Loucy (cell line): ENCODE measurements around the gene IFNW1.
A peak's percentile ranks its signal among the peaks of the same experiment; 100 is the strongest.
"Not testable (repeated sequence)": the region's sequence is repeated elsewhere in the genome, so short reads cannot be mapped to it uniquely, and the experiment has no call there.

Experiments
- H2AFZ ChIP-seq: fragments of 200-600 bp; sonication (generic); 2 replicates; pipeline ENCODE4 v1.6.0; 2016; ENCODE audit warnings: antibody characterized with exemption, mild to moderate bottlenecking, low read length, moderate library complexity
- H3F3A ChIP-seq: fragments of 200-600 bp; 2 replicates; pipeline ENCODE4 v1.6.0; 2016; ENCODE audit warnings: antibody characterized with exemption, low read depth, mild to moderate bottlenecking
- H3K27me3 ChIP-seq: fragments of 200-600 bp; sonication (generic); 2 replicates; pipeline ENCODE4 v1.6.1; 2014; ENCODE audit warnings: low read length, mild to moderate bottlenecking; ENCODE audit not compliant: insufficient read depth, poor library complexity, severe bottlenecking
- H3K36me3 ChIP-seq: fragments of 200-600 bp; sonication (generic); 2 replicates; pipeline ENCODE4 v1.6.1; 2016; ENCODE audit warnings: low read length; ENCODE audit not compliant: insufficient read depth
- H3K4me1 ChIP-seq: fragments of 200-600 bp; sonication (generic); 2 replicates; pipeline ENCODE4 v1.5.1; 2014; ENCODE audit warnings: low read length, mild to moderate bottlenecking; ENCODE audit not compliant: insufficient read depth, poor library complexity, severe bottlenecking
- H3K4me2 ChIP-seq: fragments of 200-600 bp; sonication (generic); 2 replicates; pipeline ENCODE4 v1.6.0; 2014; ENCODE audit warnings: antibody characterized with exemption, low read length, low read depth, mild to moderate bottlenecking; ENCODE audit not compliant: poor library complexity, severe bottlenecking
- H3K4me3 ChIP-seq: fragments of 200-600 bp; sonication (generic); 2 replicates; pipeline ENCODE4 v1.5.1; 2014; ENCODE audit warnings: low read length, mild to moderate bottlenecking, mixed read lengths; ENCODE audit not compliant: poor library complexity, severe bottlenecking
- H3K79me2 ChIP-seq: fragments of 200-600 bp; sonication (generic); 2 replicates; pipeline ENCODE4 v1.6.1; 2014; ENCODE audit warnings: low read length; ENCODE audit not compliant: insufficient read depth
- H3K9ac ChIP-seq: fragments of 200-600 bp; sonication (generic); 2 replicates; pipeline ENCODE4 v1.6.0; 2014; ENCODE audit warnings: mild to moderate bottlenecking, low read depth, low read length, moderate library complexity; ENCODE audit not compliant: poor library complexity, severe bottlenecking
- H3K9me2 ChIP-seq: fragments of 200-600 bp; sonication (generic); replicated peaks from 2 replicates; pipeline ENCODE4 v1.6.1; 2016; ENCODE audit warnings: low read depth, low read length, mixed read lengths
- H3K9me3 ChIP-seq: fragments of 200-600 bp; sonication (generic); 2 replicates; pipeline ENCODE4 v1.6.1; 2014; ENCODE audit warnings: mild to moderate bottlenecking, antibody characterized with exemption, low read length, low read depth; ENCODE audit not compliant: insufficient read depth
- H4K20me1 ChIP-seq: fragments of 200-600 bp; sonication (generic); 2 replicates; pipeline ENCODE4 v1.6.0; 2014; ENCODE audit warnings: antibody characterized with exemption, low read length, mild to moderate bottlenecking; ENCODE audit not compliant: insufficient read depth, poor library complexity, severe bottlenecking
- CTCF ChIP-seq: fragments of 200-600 bp; sonication (generic); conservative IDR thresholded peaks from 2 replicates; pipeline ENCODE4 v1.5.1; 2014; ENCODE audit warnings: mild to moderate bottlenecking, antibody characterized with exemption, low read length
- EZH2phosphoT487 ChIP-seq: fragments of 200-600 bp; IDR thresholded peaks from 2 replicates; pipeline ENCODE4 v1.6.1; 2018; ENCODE audit warnings: antibody characterized with exemption, mild to moderate bottlenecking, moderate library complexity, borderline replicate concordance

The IFNW1 gene

GRCh38 chr9:21137020-21137419, 4.6 kb downstream of the IFNW1 start:
- H3K79me2 ChIP-seq, result no peaks in the 10 kb centered on the region
- no peaks in the 10 kb centered on the region for H3K36me3 ChIP-seq
- no peaks in the 10 kb centered on the region for H3K27me3 ChIP-seq
- H3K9me3 ChIP-seq, result no peaks in the 10 kb centered on the region
- H2AFZ ChIP-seq, result no peak overlapping the region
- TF ChIP-seq EZH2phosphoT487 (no peak), CTCF (no peak)
- no peak overlapping the region for H3K4me2 ChIP-seq
- H3K9ac ChIP-seq, result no peak overlapping the region
- no peaks in the 10 kb centered on the region for H4K20me1 ChIP-seq
- H3F3A ChIP-seq, result no peaks in the 10 kb centered on the region
- H3K4me3 ChIP-seq, result no peak overlapping the region
- no peaks in the 10 kb centered on the region for H3K9me2 ChIP-seq
- no peaks in the 10 kb centered on the region for H3K4me1 ChIP-seq

GRCh38 chr9:21135736-21136135, 5.9 kb downstream of the IFNW1 start:
- H3F3A ChIP-seq, result no peaks in the 10 kb centered on the region

GRCh38 chr9:21128186-21128585, 13.4 kb downstream of the IFNW1 start:
- not testable (repeated sequence) for H3K36me3 ChIP-seq, H3K4me1 ChIP-seq, H3K9ac ChIP-seq, H3K79me2 ChIP-seq, H3K27me3 ChIP-seq, H3K9me2 ChIP-seq, H3F3A ChIP-seq, H3K4me2 ChIP-seq, H3K4me3 ChIP-seq, H4K20me1 ChIP-seq, H2AFZ ChIP-seq
- 0 out of 2 replicates have a peak, but pooled peaks cover 14% of the 10 kb centered on the region for H3K9me3 ChIP-seq

More at GRCh38 chr9:21135736-21136135, 5.9 kb downstream of the IFNW1 start:
- Histone ChIP-seq H3K4me3 (no peak overlapping the region), H4K20me1 (no peaks in the 10 kb centered on the region), H3K9me3 (no peaks in the 10 kb centered on the region), H3K36me3 (no peaks in the 10 kb centered on the region), H3K9me2 (no peaks in the 10 kb centered on the region), H3K4me1 (no peaks in the 10 kb centered on the region), H3K27me3 (no peaks in the 10 kb centered on the region), H2AFZ (no peak overlapping the region), H3K9ac (no peak overlapping the region), H3K4me2 (no peak overlapping the region), H3K79me2 (no peaks in the 10 kb centered on the region)
- TF ChIP-seq CTCF, result 0 out of 2 replicates have a peak, but pooled peaks have one; percentile 19
- no peak for TF ChIP-seq EZH2phosphoT487

GRCh38 chr9:21121595-21122251, 19.9 kb downstream of the IFNW1 start:
- 0 out of 2 replicates have a peak overlapping the region, but pooled peaks have one; percentile 52 for H2AFZ ChIP-seq
- peaks cover 3% of the 10 kb centered on the region; the same call in 1 of the 2 replicates for H3F3A ChIP-seq
- no peaks in the 10 kb centered on the region for H3K9me2 ChIP-seq
- H3K9ac ChIP-seq, result no peak overlapping the region
- no peaks in the 10 kb centered on the region for H4K20me1 ChIP-seq
- no peaks in the 10 kb centered on the region for H3K36me3 ChIP-seq
- peak overlapping the region; percentile 4 for H3K4me2 ChIP-seq
- H3K79me2 ChIP-seq, result no peaks in the 10 kb centered on the region
- H3K4me1 ChIP-seq, result peaks cover 53% of the 10 kb centered on the region
- no peak overlapping the region for H3K4me3 ChIP-seq
- TF ChIP-seq CTCF, result no peak
- TF ChIP-seq EZH2phosphoT487, result no peak
- H3K27me3 ChIP-seq, result no peaks in the 10 kb centered on the region
- 0 out of 2 replicates have a peak, but pooled peaks cover 7% of the 10 kb centered on the region for H3K9me3 ChIP-seq
